Left ventricle myocardium inferior (tissue), 1 donor: ENCODE measurements around the gene CKAP2. TPM values are rescaled to one million over a fixed set of nuclear protein-coding genes. Genes with fewer than 3 reads are reported as not detected.
"Not testable (repeated sequence)": the region's sequence is repeated elsewhere in the genome, so short reads cannot be mapped to it uniquely, and the experiment has no call there.

Experiments
- DNase-seq: peaks from one replicate; pipeline ENCODE4 v3.0.0-alpha.2; 2020
- H3K27ac ChIP-seq: fragments of 200-600 bp; replicated peaks from 2 replicates; pipeline ENCODE4 v1.8.0; 2021
- H3K27me3 ChIP-seq: fragments of 200-600 bp; 2 replicates; pipeline ENCODE4 v1.8.0; 2021; ENCODE audit warnings: low read depth
- H3K36me3 ChIP-seq: fragments of 200-600 bp; 2 replicates; pipeline ENCODE4 v1.8.0; 2021
- H3K4me1 ChIP-seq: fragments of 200-600 bp; 2 replicates; pipeline ENCODE4 v1.8.0; 2021
- H3K4me3 ChIP-seq: fragments of 200-600 bp; 2 replicates; pipeline ENCODE4 v1.8.0; 2021; ENCODE audit warnings: mild to moderate bottlenecking, moderate library complexity
- H3K9me3 ChIP-seq: fragments of 200-600 bp; replicated peaks from 2 replicates; pipeline ENCODE4 v1.8.0; 2021
- intact Hi-C: fragments of 100-400 bp; cut with micrococcal nuclease; formaldehyde crosslinking; loops from one replicate; pipeline ENCODE4 v1.11.0; 2022
- total RNA-seq: library from RNA; stranded (reverse); fragmentation: NEBNext Ultra II Directional; extraction: Animal tissue kit (Norgen Biotek cat#: 25700); gene quantifications from one replicate; pipeline ENCODE4 v1.2.1, GENCODE V29; 2021
- donor health status: DM: no; HTN: yes; CAD: no; lungs with severe emphysema.

CKAP2 gene
- total RNA-seq, 1 donor from 2014 or later, result 8.2 TPM

- H3K27me3 ChIP-seq, H3K4me1 ChIP-seq, H3K27ac ChIP-seq, DNase-seq, H3K9me3 ChIP-seq, H3K4me3 ChIP-seq, H3K36me3 ChIP-seq, intact Hi-C loops: not testable (repeated sequence)
Observed at GRCh38 chr13:52491015-52491414, 35.7 kb downstream of the CKAP2 start.

GRCh38 chr13:52494241-52494640 is 39.0 kb downstream of the CKAP2 start:
- H3K4me3 ChIP-seq, H3K27me3 ChIP-seq, H3K4me1 ChIP-seq, DNase-seq, intact Hi-C loops, H3K36me3 ChIP-seq, H3K9me3 ChIP-seq, H3K27ac ChIP-seq: not testable (repeated sequence)

DNA sequence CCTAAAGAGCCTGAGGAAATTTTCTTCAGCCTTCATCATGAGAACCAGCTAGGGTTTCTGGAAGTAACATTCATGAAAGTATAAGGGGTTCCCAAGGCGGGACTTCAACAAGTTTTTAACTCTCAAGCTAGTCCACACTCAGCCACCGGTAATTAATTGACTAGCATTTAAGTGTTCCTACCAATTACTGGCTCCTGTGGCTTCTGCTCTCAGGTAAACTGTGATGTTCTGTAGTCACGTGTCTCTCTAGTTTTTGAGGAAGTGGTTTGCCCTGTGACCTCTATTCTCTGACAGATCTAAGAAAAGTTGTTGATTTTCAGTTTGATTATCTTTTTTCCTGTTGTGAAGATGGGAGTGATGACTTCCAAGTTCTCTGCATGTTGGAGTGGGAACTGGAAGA is 42.7 kb downstream of the CKAP2 start:
- peaks cover 11% of the 10 kb centered on the region for H3K9me3 ChIP-seq
- H3K27ac ChIP-seq, H3K36me3 ChIP-seq, intact Hi-C loops, H3K4me3 ChIP-seq, DNase-seq, H3K27me3 ChIP-seq, H3K4me1 ChIP-seq: not testable (repeated sequence)

DNA sequence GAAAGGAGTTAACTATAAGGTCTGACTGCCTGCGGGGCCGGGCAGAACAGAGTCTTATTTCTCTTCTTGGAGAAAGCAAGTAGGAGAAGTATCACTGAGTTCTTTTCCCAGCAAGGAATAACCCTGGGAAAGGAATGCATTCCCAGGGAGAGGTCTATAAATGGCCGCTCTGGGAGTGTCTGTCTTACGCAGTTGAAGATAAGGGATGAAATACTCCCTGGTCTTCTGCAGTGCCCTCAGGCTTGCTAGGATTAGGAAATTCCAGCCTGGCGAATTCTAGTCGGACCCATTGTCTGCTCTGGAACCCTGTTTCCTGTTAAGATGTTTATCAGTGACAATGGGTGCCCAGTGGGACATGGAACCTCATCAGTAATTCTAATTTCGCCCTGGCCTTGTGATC is 47.0 kb downstream of the CKAP2 start:
- H3K4me3 ChIP-seq, H3K36me3 ChIP-seq, H3K27ac ChIP-seq, intact Hi-C loops, H3K4me1 ChIP-seq, H3K27me3 ChIP-seq, DNase-seq: not testable (repeated sequence)
- H3K9me3 ChIP-seq, result peaks cover 18% of the 10 kb centered on the region

DNA sequence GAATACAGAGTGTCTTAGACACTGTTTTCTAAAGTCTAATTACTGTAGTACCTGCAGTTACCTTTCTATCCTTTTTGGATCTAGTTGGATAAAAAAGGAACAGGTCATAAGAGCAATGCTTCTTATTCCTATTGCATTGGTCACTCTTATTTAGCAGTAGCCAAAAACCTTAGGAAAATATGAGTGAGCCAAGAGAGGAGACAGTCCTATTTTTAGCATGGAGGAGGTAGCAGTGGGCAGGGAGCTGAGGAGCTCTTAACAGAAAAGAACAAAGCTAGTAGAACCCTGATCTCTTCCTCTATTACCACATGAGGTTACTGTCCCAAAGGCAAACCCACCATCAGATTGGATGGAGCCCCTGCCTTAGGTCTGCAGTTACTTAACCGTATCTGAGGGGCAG is 50.6 kb downstream of the CKAP2 start:
- intact Hi-C loops, DNase-seq, H3K27me3 ChIP-seq, H3K4me1 ChIP-seq, H3K27ac ChIP-seq, H3K4me3 ChIP-seq, H3K36me3 ChIP-seq: not testable (repeated sequence)
- peaks cover 21% of the 10 kb centered on the region for H3K9me3 ChIP-seq

DNA sequence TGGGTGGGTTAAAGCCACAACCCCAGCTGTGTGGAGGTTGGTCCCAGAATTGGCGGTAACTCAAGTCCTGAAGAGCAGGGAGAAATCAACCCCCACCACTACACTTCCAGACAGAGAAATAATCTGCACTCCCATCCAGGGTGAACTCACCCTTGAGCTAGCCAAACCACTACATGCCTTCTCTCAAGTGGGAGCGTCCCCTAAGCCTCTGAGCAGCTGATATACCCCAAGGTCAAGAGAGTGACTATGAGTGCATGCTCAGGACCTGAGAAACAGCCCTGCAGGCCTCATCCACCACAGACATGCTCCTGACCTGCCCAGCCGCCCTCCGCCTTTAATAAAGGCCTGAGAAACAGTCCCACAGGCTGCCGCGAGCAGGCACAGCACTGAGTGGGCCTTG is 54.3 kb downstream of the CKAP2 start:
- H3K4me3 ChIP-seq, H3K4me1 ChIP-seq, intact Hi-C loops, H3K36me3 ChIP-seq, H3K27ac ChIP-seq, H3K27me3 ChIP-seq, DNase-seq: not testable (repeated sequence)
- peaks cover 20% of the 10 kb centered on the region for H3K9me3 ChIP-seq

- intact Hi-C loops, H3K4me3 ChIP-seq, H3K27ac ChIP-seq, H3K4me1 ChIP-seq, H3K27me3 ChIP-seq, DNase-seq, H3K36me3 ChIP-seq: not testable (repeated sequence)
- peaks cover 20% of the 10 kb centered on the region for H3K9me3 ChIP-seq
Observed at GRCh38 chr13:52510221-52510797, 55.0 kb downstream of the CKAP2 start.

GRCh38 chr13:52511598-52511997 is 56.3 kb downstream of the CKAP2 start:
- H3K4me1 ChIP-seq, H3K27ac ChIP-seq, DNase-seq, H3K27me3 ChIP-seq, H3K36me3 ChIP-seq, intact Hi-C loops, H3K4me3 ChIP-seq: not testable (repeated sequence)
- H3K9me3 ChIP-seq, result peaks cover 20% of the 10 kb centered on the region

DNA sequence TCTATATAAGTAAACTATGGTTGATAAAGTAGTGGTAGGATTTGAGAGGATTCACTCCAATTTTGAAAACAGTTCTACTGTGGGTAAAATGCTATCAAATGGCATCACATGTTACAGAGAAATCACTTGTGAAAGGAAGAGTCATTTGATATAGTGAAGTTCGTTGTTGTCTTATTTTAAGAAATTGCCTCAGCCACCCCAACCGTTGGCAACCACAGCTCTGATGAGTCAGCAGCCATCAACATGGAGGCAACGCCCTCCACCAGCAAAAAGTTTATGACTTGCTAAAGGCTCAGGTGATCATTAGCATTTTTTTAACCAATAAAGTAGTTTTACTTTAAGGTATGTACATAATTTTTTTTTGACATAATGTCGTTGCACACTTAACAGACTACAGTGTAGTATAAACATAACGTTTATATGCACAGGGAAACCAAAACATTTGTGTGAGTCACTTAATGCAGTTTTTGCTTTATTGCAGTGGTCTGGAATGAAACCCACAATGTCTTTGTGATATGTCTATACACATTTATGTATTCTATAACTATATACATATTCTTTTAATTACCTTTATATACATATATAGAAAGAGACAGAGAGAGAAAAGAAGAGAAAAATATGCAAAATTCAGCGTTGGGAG is 58.8 kb downstream of the CKAP2 start:
- not testable (repeated sequence) for DNase-seq

GRCh38 chr13:52523323-52523722 is 68.0 kb downstream of the CKAP2 start:
- H3K27me3 ChIP-seq, intact Hi-C loops, H3K27ac ChIP-seq, H3K4me1 ChIP-seq, H3K4me3 ChIP-seq, DNase-seq, H3K36me3 ChIP-seq: not testable (repeated sequence)
- peaks cover 13% of the 10 kb centered on the region for H3K9me3 ChIP-seq

More for the DNA sequence above, 58.8 kb downstream of the CKAP2 start:
- H3K9me3 ChIP-seq, result peaks cover 20% of the 10 kb centered on the region
- H3K36me3 ChIP-seq, H3K4me3 ChIP-seq, H3K27me3 ChIP-seq, H3K4me1 ChIP-seq, intact Hi-C loops, H3K27ac ChIP-seq: not testable (repeated sequence)

Other genes starting within 250 kb of the CKAP2 start
- gene THSD1, start 49.3 kb upstream of the CKAP2 start, total RNA-seq, result 4.2 TPM
- gene VPS36, start 4.8 kb upstream of the CKAP2 start, total RNA-seq, result 32.3 TPM
- 3.2 TPM for gene HNRNPA1L2, start 187.0 kb downstream of the CKAP2 start, total RNA-seq
- gene SUGT1, start 197.4 kb downstream of the CKAP2 start, total RNA-seq, result 57.8 TPM